GM23338 (cell line): ENCODE measurements around the gene SLC13A4. TPM values are rescaled to one million over a fixed set of nuclear protein-coding genes. Genes with fewer than 3 reads are reported as not detected.

Source experiments
- ATAC-seq: fragments of 200-7000 bp; cut with Tn5 transposase; 3 replicates; pipeline ENCODE4 v1.9.1; 2020
- DNase-seq: peaks from one replicate; pipeline ENCODE4 v3.0.0-alpha.2; 2015; ENCODE audit warnings: low spot score
- H2AFZ ChIP-seq: fragments of 200-600 bp; sonication (generic); 2 replicates; pipeline ENCODE4 v1.8.0; 2016; ENCODE audit warnings: antibody characterized with exemption, mild to moderate bottlenecking, moderate library complexity
- H3F3A ChIP-seq: fragments of 200-600 bp; sonication (generic); replicated peaks from 2 replicates; pipeline ENCODE4 v1.8.0; 2017; ENCODE audit warnings: antibody characterized with exemption, mixed run types, low read depth
- H3K27ac ChIP-seq: fragments of 200-600 bp; sonication (generic); 2 replicates; pipeline ENCODE4 v1.6.1; 2016; ENCODE audit warnings: low read depth
- H3K27me3 ChIP-seq: fragments of 200-600 bp; sonication (generic); 2 replicates; pipeline ENCODE4 v1.8.0; 2016; ENCODE audit warnings: mild to moderate bottlenecking, mixed run types, moderate library complexity; ENCODE audit not compliant: insufficient read depth
- H3K36me3 ChIP-seq: fragments of 200-600 bp; sonication (generic); 2 replicates; pipeline ENCODE4 v1.8.0; 2016; ENCODE audit warnings: mild to moderate bottlenecking; ENCODE audit not compliant: insufficient read depth
- H3K4me1 ChIP-seq: fragments of 200-600 bp; sonication (generic); 2 replicates; pipeline ENCODE4 v1.8.0; 2016; ENCODE audit warnings: mild to moderate bottlenecking, moderate library complexity; ENCODE audit not compliant: insufficient read depth
- H3K4me2 ChIP-seq: fragments of 200-600 bp; sonication (generic); 2 replicates; pipeline ENCODE4 v1.7.1; 2017; ENCODE audit warnings: mixed run types
- H3K4me3 ChIP-seq: fragments of 200-600 bp; sonication (generic); 2 replicates; pipeline ENCODE4 v1.6.1; 2016; ENCODE audit warnings: mixed run types
- H3K79me2 ChIP-seq: fragments of 200-600 bp; sonication (generic); replicated peaks from 2 replicates; pipeline ENCODE4 v1.8.0; 2017; ENCODE audit warnings: mild to moderate bottlenecking; ENCODE audit not compliant: insufficient read depth
- H3K9me2 ChIP-seq: fragments of 200-600 bp; sonication (generic); 2 replicates; pipeline ENCODE4 v1.8.0; 2017; ENCODE audit not compliant: insufficient read depth
- H4K20me1 ChIP-seq: fragments of 200-600 bp; sonication (generic); replicated peaks from 2 replicates; pipeline ENCODE4 v1.8.0; 2017; ENCODE audit warnings: mild to moderate bottlenecking; ENCODE audit not compliant: insufficient read depth
- H3K27ac Mint-ChIP-seq: 2 replicates; pipeline ENCODE4 v1.8.0; 2020; ENCODE audit warnings: inconsistent platforms, mild to moderate bottlenecking, moderate library complexity, mixed read lengths
- H3K27me3 Mint-ChIP-seq: 3 replicates; pipeline ENCODE4 v1.8.0; 2022; ENCODE audit warnings: low read depth, mild to moderate bottlenecking, moderate library complexity, mixed read lengths, inconsistent platforms; ENCODE audit not compliant: insufficient read depth, poor library complexity
- H3K36me3 Mint-ChIP-seq: 3 replicates; pipeline ENCODE4 v1.8.0; 2021; ENCODE audit warnings: low read depth, mild to moderate bottlenecking, inconsistent platforms, moderate library complexity, mixed read lengths
- H3K4me1 Mint-ChIP-seq: 3 replicates; pipeline ENCODE4 v1.8.0; 2020; ENCODE audit warnings: mild to moderate bottlenecking, inconsistent platforms, mixed read lengths
- H3K4me3 Mint-ChIP-seq: 3 replicates; pipeline ENCODE4 v1.8.0; 2021; ENCODE audit warnings: moderate library complexity, mild to moderate bottlenecking, inconsistent platforms, mixed read lengths
- H3K9me3 Mint-ChIP-seq: 3 replicates; pipeline ENCODE4 v1.8.0; 2020; ENCODE audit warnings: moderate library complexity, mild to moderate bottlenecking, inconsistent platforms, mixed read lengths
- CREB1 ChIP-seq: fragments of 250-450 bp; sonication (Bioruptor Pico); IDR thresholded peaks from 2 replicates; pipeline ENCODE4 v1.5.0; 2020; ENCODE audit warnings: low read depth, mild to moderate bottlenecking, moderate library complexity
- CTCF ChIP-seq, 2 experiments: fragments of 200-600 bp in 1 of 2; sonication (generic) in 1 of 2; conservative IDR thresholded peaks; 2 replicates each; pipeline versions ENCODE4 v1.5.1 to v1.6.1; 2016 to 2017; ENCODE audit warnings: antibody characterized with exemption in 2 of 2, low read depth in 2 of 2, mild to moderate bottlenecking in 2 of 2, moderate library complexity in 1 of 2
- ETS1 ChIP-seq: IDR thresholded peaks from 2 replicates; pipeline ENCODE4 v1.6.1; 2016; ENCODE audit warnings: antibody characterized with exemption
- EZH2 ChIP-seq: fragments of 200-600 bp; sonication (generic); IDR thresholded peaks from one replicate; pipeline ENCODE4 v1.8.0; 2017; ENCODE audit warnings: antibody characterized with exemption, mild to moderate bottlenecking, low read depth; ENCODE audit not compliant: unreplicated experiment
- EZH2phosphoT487 ChIP-seq: fragments of 200-600 bp; sonication (generic); IDR thresholded peaks from one replicate; pipeline ENCODE4 v1.8.1; 2018; ENCODE audit warnings: antibody characterized with exemption; ENCODE audit not compliant: unreplicated experiment
- JUNB ChIP-seq: IDR thresholded peaks from one replicate; pipeline ENCODE4 v1.6.1; 2016; ENCODE audit warnings: antibody characterized with exemption; ENCODE audit not compliant: unreplicated experiment
- NANOG ChIP-seq: IDR thresholded peaks from 2 replicates; pipeline ENCODE4 v1.6.1; 2016; ENCODE audit warnings: antibody characterized with exemption, borderline replicate concordance
- POLR2AphosphoS5 ChIP-seq: IDR thresholded peaks from 2 replicates; pipeline ENCODE4 v1.6.1; 2016; ENCODE audit warnings: antibody characterized with exemption, low read depth
- REST ChIP-seq: IDR thresholded peaks from one replicate; pipeline ENCODE4 v1.6.1; 2018; ENCODE audit warnings: antibody characterized with exemption; ENCODE audit not compliant: unreplicated experiment
- STAT1 ChIP-seq: IDR thresholded peaks from one replicate; pipeline ENCODE4 v1.6.1; 2016; ENCODE audit warnings: antibody characterized with exemption; ENCODE audit not compliant: unreplicated experiment
- ZNF114 ChIP-seq: fragments of 250-450 bp; sonication (Bioruptor Pico); IDR thresholded peaks from 2 replicates; pipeline ENCODE4 v1.5.0; 2020; ENCODE audit warnings: mild to moderate bottlenecking, moderate library complexity
- ZNF331 ChIP-seq: fragments of 250-450 bp; sonication (Bioruptor Pico); IDR thresholded peaks from 2 replicates; pipeline ENCODE4 v1.5.0; 2020; ENCODE audit warnings: low read depth, mild to moderate bottlenecking, moderate library complexity
- ZNF462 ChIP-seq: fragments of 250-450 bp; sonication (Bioruptor Pico); IDR thresholded peaks from 2 replicates; pipeline ENCODE4 v1.5.0; 2020; ENCODE audit warnings: mild to moderate bottlenecking, moderate library complexity
- polyA plus RNA-seq: library from polyadenylated mRNA; unstranded; fragments of >200 nt; fragmentation: Nextera tagmentation; extraction: Ambion mirVana; gene quantifications from 2 replicates; pipeline ENCODE4 v1.2.1, GENCODE V29; 2016
- total RNA-seq: library from RNA; depleted of rRNA; stranded (reverse); fragments of >200 nt; shearing (Covaris generic); gene quantifications from 2 replicates; pipeline ENCODE4 v1.2.3, GENCODE V29; 2014

Gene SLC13A4
- total and polyA plus RNA-seq, 2 experiments from 2014 or later = 1.7 to 2.3 TPM

- no peak for TF ChIP-seq EZH2
- TF ChIP-seq ZNF462 (CRISPR knock-in tag) = no peak
- TF ChIP-seq JUNB = no peak
- no peak for TF ChIP-seq STAT1
- no peak for TF ChIP-seq CREB1
- TF ChIP-seq ZNF114 = no peak
- no peak for TF ChIP-seq EZH2phosphoT487
- no peak for TF ChIP-seq CTCF (conservative IDR thresholded peaks at IDR 0.05; ENCODE audit: low read depth in 2 of 2)
- no peak for TF ChIP-seq REST
- TF ChIP-seq NANOG = no peak
- no peak for TF ChIP-seq ETS1
- TF ChIP-seq ZNF331 (CRISPR knock-in tag) = no peak
- no peak for TF ChIP-seq POLR2AphosphoS5
- Histone ChIP-seq H3K36me3 (no peaks in the 10 kb centered on the region), H2AFZ (no peak overlapping the region), H3K4me3 (0 out of 2 replicates have a peak overlapping the region, but pooled peaks have one; percentile 7), H3K27ac (no peak overlapping the region), H3K27me3 (no peaks in the 10 kb centered on the region), H4K20me1 (no peaks in the 10 kb centered on the region), H3K9me2 (no peaks in the 10 kb centered on the region), H3F3A (peaks cover 13% of the 10 kb centered on the region; the same call in 1 of the 2 replicates), H3K4me1 (peaks cover 6% of the 10 kb centered on the region), H3K4me2 (peak overlapping the region; percentile 43; the same call in 1 of the 2 replicates), H3K79me2 (peaks cover 76% of the 10 kb centered on the region)
- Mint-ChIP-seq H3K9me3 (no peaks in the 10 kb centered on the region; the same call in 2 of the 3 replicates), H3K4me1 (peaks cover 12% of the 10 kb centered on the region), H3K4me3 (no peak overlapping the region), H3K27me3 (peaks cover 4% of the 10 kb centered on the region), H3K36me3 (peaks cover 30% of the 10 kb centered on the region), H3K27ac (no peak overlapping the region)
- no peak for ATAC-seq
- no peak for DNase-seq
Measured at GRCh38 chr7:135665042-135665441, 62.9 kb downstream of the SLC13A4 start.
